AG20443 (cell line): Measurements from ENCODE around the gene IMMP2L.
"Not testable (repeated sequence)": the region's sequence is repeated elsewhere in the genome, so short reads cannot be mapped to it uniquely, and the experiment has no call there.

Experiments used
- DNase-seq: peaks from one replicate; pipeline ENCODE4 v3.0.0; 2012; ENCODE audit warnings: low spot score, mixed read lengths

IMMP2L gene

GRCh38 chr7:111074071-111074747 lies 488.1 kb downstream of the IMMP2L start:
- DNase-seq: no peak

GRCh38 chr7:111072658-111073057 lies 489.6 kb downstream of the IMMP2L start:
- DNase-seq: not testable (repeated sequence)

- no peak for DNase-seq
Observed at GRCh38 chr7:111071556-111071955, 490.7 kb downstream of the IMMP2L start.

- no peak for DNase-seq
Observed at GRCh38 chr7:111068618-111069017, 493.7 kb downstream of the IMMP2L start.

- DNase-seq: no peak
Observed at GRCh38 chr7:111067682-111068081, 494.6 kb downstream of the IMMP2L start.

GRCh38 chr7:111067251-111067650 lies 495.0 kb downstream of the IMMP2L start:
- no peak for DNase-seq

- no peak for DNase-seq
Observed at GRCh38 chr7:111063166-111063565, 499.1 kb downstream of the IMMP2L start.

- DNase-seq: peak; percentile 14
Observed at GRCh38 chr7:111059833-111060232, 502.5 kb downstream of the IMMP2L start.

- DNase-seq: no peak
Observed at GRCh38 chr7:111057066-111057465, 505.2 kb downstream of the IMMP2L start.

- DNase-seq: no peak
Observed at GRCh38 chr7:111056371-111056770, 505.9 kb downstream of the IMMP2L start.

- no peak for DNase-seq
Observed at GRCh38 chr7:111053035-111053434, 509.3 kb downstream of the IMMP2L start.

- DNase-seq: no peak
Observed at GRCh38 chr7:111051832-111052231, 510.5 kb downstream of the IMMP2L start.

- DNase-seq: no peak
Observed at GRCh38 chr7:111050875-111051416, 511.3 kb downstream of the IMMP2L start.

GRCh38 chr7:111049971-111050680 lies 512.2 kb downstream of the IMMP2L start:
- DNase-seq: no peak

- DNase-seq: no peak
Observed at GRCh38 chr7:111047595-111047994, 514.7 kb downstream of the IMMP2L start.

- peak; percentile 14 for DNase-seq
Observed at GRCh38 chr7:111045449-111045848, 516.8 kb downstream of the IMMP2L start.

GRCh38 chr7:111043561-111043960 lies 518.7 kb downstream of the IMMP2L start:
- DNase-seq: no peak

GRCh38 chr7:111042842-111043241 lies 519.5 kb downstream of the IMMP2L start:
- no peak for DNase-seq

GRCh38 chr7:111041577-111041976 lies 520.7 kb downstream of the IMMP2L start:
- no peak for DNase-seq

GRCh38 chr7:111038185-111038584 lies 524.1 kb downstream of the IMMP2L start:
- DNase-seq: no peak

GRCh38 chr7:111031916-111032315 lies 530.4 kb downstream of the IMMP2L start:
- DNase-seq: no peak

GRCh38 chr7:111030336-111030735 lies 532.0 kb downstream of the IMMP2L start:
- DNase-seq: no peak

- DNase-seq: peak; percentile 17
Observed at GRCh38 chr7:111029574-111030251, 532.6 kb downstream of the IMMP2L start.
